Sigmoid colon (tissue), 3 donors: ENCODE results near the gene RASA4B.
"Not testable (repeated sequence)": the region's sequence is repeated elsewhere in the genome, so short reads cannot be mapped to it uniquely, and the experiment has no call there.

Experiments used
- POLR2A ChIP-seq, 2 donors: fragments of 450-650 bp; IDR thresholded peaks; one replicate each; pipeline ENCODE4 v1.6.1; 2016; ENCODE audit warnings: antibody characterized with exemption in 2 of 2, mild to moderate bottlenecking in 2 of 2, moderate library complexity in 2 of 2
- TF ChIP-seq, protein P1 (sequence below), 4 experiments: fragments of 450-650 bp in 3 of 4; fragments of 200-600 bp in 1 of 4; IDR thresholded peaks; one replicate each; pipeline ENCODE4 v1.5.1; 2016 to 2019; ENCODE audit warnings: antibody characterized with exemption in 4 of 4, mild to moderate bottlenecking in 3 of 4, moderate library complexity in 2 of 4

DNA sequence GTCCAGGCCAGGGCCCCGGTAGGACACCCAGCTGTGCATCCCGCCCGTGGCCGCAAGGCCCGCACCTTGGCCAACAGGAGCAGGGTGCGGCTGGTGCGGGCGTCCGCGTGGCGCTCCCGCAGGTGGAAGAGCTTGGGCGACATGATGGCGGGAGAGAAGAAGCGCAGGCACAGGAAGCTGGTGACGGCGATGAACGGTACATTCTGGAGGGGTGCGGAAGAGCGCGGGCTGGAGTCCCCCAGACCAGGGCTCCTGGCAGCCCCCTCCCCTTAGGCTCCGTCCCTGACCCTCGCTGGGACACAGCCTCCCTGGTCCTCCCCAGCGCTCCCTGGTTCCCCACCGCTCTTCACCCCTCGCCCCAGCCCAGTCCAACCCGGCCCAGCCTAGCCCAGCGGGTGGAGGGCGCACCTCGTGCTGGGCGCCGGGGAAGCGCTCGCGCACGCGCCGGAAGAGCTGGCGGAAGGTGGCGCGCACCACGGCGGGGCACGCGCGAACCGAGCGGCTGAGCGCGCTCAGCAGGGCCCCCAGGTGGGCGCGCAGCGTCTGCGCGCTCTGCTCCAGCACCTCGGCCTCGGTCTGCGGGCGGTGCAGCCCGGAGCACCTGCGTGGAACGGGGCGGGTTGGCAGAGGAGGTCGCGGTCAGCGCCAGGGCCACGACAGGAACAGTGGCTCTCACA, 23.0 kb downstream of the RASA4B start:
- TF ChIP-seq, protein P1, sequence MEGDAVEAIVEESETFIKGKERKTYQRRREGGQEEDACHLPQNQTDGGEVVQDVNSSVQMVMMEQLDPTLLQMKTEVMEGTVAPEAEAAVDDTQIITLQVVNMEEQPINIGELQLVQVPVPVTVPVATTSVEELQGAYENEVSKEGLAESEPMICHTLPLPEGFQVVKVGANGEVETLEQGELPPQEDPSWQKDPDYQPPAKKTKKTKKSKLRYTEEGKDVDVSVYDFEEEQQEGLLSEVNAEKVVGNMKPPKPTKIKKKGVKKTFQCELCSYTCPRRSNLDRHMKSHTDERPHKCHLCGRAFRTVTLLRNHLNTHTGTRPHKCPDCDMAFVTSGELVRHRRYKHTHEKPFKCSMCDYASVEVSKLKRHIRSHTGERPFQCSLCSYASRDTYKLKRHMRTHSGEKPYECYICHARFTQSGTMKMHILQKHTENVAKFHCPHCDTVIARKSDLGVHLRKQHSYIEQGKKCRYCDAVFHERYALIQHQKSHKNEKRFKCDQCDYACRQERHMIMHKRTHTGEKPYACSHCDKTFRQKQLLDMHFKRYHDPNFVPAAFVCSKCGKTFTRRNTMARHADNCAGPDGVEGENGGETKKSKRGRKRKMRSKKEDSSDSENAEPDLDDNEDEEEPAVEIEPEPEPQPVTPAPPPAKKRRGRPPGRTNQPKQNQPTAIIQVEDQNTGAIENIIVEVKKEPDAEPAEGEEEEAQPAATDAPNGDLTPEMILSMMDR (IDR thresholded peaks at IDR 0.05), result not testable (repeated sequence)
- TF ChIP-seq POLR2A (IDR thresholded peaks at IDR 0.05), result not testable (repeated sequence)
